HG03108 (cell line): ENCODE data around the gene TBC1D10A.
A peak's percentile ranks its signal among the peaks of the same experiment; 100 is the strongest.

Experiments
- ATAC-seq: cut with Tn5 transposase; IDR thresholded peaks from one replicate; pipeline ENCODE4 v1.9.1; 2021; ENCODE audit warnings: moderate library complexity; ENCODE audit not compliant: unreplicated experiment

Gene TBC1D10A

GRCh38 chr22:30323246-30323645 is 3.5 kb downstream of the TBC1D10A start:
- no peak for ATAC-seq

DNA sequence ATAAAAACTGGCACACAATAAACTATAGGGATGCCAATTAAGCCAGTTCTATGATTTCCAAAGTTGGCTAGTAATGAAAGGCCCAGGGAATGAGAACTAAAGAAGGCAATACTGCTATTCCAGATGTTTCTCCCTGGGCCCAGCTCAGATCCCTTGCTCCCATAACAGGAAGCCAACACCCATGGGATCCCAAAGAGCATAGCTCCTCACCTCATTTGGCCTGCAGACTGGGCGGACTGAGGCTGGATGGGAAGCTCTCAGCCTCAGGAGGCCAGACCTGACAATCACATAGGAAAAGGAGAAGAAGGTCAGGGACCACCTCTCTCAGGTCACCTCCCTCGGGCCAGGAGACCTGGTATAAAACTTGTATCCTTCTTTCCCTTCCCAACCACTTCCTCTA is 5.3 kb downstream of the TBC1D10A start:
- ATAC-seq: no peak

GRCh38 chr22:30320021-30320556 is 6.7 kb downstream of the TBC1D10A start:
- ATAC-seq: no peak

DNA sequence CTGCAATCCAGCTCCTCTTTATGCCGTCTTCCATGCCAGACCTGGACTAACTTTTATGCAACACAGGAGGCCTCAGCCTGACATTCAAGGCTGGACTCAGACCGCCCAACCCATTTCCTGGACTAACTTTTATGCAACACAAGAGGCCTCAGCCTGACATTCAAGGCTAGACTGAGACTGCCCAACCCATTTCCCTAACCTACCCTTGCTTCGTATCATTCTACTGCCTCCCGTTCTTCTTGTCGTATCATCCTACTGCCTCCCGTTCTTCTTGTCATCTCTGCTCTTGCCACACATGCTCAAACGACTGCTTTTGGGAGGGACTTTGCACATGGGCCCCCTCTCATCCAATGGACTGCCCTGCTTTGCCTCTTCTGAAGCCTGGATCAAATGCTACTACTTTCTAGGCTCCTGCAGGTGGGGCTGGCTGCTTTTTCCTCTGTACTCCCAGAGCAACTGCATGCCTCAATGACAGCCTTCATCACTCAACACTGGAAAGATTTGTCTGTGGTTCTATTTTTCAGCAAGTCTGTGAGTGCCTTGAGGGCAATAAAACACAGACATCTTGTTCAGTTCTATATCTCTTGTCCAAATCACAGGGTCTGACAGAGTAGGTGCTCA is 7.8 kb downstream of the TBC1D10A start:
- no peak for ATAC-seq

- no peak for ATAC-seq
Measured at GRCh38 chr22:30317778-30318177, 9.0 kb downstream of the TBC1D10A start.

- ATAC-seq: no peak
Measured at GRCh38 chr22:30315962-30316576, 10.7 kb downstream of the TBC1D10A start.

DNA sequence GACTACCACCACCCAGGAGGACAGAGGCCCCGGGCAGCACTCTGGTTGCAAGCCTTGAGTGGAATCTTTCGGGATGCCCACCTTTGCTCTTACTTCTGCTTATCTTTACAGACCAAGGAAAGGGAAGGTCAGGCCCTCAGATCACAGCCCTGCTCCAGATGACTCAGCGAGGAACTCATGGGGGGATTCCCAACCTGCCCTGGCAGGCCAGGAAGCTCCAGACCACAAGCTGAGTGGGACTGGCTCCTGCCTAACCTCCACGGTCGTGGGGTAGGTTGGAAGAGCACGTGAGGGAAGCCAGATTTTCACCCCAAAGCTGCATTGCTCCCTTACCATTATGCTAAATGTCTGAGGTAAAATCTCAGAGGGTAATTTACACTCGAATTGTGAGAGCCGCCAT is 11.8 kb downstream of the TBC1D10A start:
- no peak for ATAC-seq

- ATAC-seq: no peak
Measured at GRCh38 chr22:30313527-30314363, 13.0 kb downstream of the TBC1D10A start.

- no peak for ATAC-seq
Measured at GRCh38 chr22:30312053-30312452, 14.7 kb downstream of the TBC1D10A start.

DNA sequence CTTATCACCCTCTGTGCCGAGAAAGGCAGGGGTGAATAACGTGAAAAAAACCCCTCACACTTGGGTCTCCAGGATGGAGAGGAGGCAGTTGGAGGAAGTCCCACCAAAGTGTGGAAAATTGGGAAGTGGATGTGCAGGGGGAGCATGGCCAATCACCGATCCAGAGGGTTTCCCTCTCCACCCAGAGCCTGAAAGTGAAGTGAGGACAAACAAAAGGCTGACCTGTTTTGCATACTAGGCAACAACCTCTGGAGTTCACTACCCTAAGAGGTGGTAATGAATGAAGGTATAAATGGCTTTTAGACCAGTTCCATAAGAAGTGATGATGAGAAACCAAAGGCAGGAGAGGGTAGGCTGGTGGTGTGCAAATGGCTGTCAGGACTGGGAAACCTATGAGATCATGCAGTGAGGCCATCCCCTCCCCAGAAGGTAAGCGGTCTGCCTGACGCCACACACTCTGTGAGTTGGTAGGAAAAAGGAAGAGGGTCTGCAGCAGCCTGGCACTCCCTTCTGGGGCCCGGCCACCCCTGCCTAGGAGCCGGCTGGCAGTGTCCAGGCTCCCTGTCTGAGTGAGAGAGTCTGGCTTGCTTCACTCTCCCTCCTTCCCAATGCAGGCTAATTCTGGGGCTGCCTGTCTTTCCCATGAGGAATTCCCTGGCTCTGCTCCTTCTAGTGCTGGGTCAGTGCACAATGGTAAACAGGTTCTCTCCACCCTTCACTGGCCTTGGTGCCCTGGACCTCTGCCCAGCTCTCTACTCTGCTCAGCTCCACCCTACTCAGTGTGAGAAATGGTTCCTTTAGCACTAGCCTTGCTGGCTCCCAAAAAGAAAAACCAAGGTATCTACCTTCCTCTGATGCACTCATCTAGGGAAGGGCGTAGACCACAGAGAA is 15.6 kb downstream of the TBC1D10A start:
- no peak for ATAC-seq

DNA sequence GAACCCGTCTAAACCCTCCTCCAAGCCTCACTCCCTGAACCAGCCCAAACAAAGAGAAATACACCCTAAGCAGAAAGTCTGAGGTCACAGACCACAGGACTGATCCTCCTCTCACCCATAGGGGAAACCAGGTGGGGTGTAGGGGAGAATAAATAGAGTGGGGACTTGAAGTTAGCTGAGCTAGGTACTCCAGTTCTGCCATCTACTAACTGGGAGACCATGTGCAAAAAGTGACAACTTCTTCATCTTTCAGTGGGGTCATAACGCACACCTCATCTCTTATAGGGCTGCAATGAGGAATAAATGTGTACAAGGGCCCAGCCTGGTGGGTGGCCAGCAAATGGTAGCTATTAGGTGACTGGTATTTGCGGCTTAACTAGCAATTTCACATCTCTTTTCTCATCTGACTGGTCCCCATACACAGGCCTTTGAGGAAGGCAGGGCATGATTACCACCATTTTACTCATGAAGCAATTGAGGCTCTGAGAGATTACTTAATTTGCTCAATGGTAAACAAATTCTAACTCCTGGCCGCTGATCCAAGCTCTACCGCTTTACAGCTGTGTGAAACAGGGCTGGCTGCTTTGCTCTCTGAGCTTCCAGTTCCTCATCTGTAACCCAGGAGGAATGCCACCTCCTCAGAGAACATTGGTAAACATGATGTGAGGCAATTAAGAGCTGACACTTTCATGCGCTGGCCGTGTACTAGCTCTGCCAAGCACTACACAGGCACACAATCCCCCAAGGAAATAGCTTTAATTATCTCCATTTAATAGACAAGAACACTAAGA is 16.6 kb downstream of the TBC1D10A start:
- ATAC-seq: no peak

DNA sequence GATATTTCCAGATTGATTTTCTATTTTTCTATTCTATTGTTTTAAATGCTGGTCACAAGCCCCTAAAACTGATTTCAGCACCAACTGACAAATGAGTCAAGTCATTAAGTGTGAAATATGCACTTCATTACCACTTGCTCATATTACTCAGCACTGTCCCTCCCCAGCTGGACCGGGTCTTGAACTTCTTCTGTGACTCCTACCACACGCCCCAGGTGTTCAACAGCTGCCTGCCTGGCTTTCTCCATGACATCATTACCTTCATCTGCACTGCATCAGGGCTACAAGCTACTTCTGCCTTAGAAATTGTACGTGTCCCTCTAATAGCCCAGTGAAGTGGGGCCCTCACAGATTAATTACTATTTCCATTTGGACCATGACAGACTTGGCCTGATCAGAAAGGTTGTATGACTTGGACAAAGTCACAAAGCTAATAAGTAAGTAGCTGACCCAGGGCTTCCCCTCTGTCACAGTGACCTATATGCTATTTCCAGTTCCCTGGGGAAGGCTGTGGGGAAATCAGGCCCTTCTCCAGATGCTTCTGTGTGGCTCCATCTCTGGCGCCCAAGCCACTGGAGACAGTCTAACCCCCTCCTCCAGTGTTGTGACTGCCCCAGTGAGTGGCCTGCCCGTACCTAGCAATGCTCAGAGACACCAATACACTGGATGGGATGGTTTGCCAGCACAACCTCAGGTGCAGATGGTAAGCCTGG is 18.1 kb downstream of the TBC1D10A start:
- peak; percentile 37 for ATAC-seq

DNA sequence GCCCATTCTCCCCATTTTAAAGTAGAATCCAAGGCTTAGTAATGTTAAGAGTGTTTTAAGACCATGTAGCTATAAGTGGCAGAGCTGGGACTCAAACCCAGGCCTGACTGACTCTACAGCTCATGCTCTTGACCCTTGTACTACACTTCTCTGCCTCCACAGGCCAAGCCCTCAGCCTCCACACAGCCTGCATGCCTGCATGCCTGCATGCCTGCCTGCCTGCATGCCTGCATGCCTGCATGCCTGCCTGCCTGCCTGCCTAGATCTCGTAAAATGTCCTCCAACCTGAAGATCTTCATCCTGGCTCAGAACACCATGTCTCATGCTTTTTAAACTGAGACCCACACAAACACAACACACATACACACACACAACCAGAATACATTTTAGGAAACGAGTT is 18.6 kb downstream of the TBC1D10A start:
- no peak for ATAC-seq

DNA sequence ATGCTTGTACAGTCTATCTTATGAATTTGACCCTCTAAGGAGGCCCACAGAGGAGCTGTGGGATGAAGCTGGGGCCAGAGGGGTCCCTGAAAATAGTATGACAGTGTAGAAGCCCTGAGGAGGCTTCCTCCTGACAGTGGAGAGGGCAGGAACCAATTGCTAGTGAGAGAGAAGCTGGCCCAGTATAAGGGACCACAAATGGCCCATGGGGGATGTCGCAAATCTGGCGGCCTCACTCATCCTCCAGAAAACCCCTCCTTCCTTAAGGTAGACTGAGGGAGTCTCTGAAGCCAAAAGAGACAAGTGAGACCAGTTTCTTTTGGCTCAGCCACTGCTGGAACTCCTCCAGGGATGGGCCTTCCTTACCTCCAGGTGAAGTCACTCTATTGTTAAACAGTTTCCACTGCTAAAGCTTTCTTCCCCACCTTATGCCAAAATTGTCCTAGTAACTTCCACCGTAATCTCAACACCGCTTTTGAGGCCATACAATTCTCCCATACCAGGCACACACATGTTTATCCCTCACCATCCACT is 19.6 kb downstream of the TBC1D10A start:
- no peak for ATAC-seq

DNA sequence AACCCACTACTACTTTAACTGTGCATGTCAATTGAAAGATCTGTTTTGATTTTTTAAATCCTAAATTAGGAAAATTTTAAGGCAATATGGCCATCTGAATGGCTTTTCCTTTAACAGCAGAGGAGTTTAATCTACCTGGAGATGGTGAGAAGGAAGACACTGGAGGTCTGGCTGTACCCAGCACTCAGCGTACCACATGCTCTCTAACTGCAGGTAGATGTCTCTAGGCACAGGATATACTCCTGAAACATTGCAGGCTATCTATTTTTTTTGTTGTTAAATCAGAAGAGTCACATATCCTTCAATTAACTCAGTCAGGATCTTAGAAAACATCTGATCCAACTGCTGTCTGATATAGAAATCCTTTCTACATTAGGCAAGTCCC is 20.1 kb downstream of the TBC1D10A start:
- no peak for ATAC-seq

DNA sequence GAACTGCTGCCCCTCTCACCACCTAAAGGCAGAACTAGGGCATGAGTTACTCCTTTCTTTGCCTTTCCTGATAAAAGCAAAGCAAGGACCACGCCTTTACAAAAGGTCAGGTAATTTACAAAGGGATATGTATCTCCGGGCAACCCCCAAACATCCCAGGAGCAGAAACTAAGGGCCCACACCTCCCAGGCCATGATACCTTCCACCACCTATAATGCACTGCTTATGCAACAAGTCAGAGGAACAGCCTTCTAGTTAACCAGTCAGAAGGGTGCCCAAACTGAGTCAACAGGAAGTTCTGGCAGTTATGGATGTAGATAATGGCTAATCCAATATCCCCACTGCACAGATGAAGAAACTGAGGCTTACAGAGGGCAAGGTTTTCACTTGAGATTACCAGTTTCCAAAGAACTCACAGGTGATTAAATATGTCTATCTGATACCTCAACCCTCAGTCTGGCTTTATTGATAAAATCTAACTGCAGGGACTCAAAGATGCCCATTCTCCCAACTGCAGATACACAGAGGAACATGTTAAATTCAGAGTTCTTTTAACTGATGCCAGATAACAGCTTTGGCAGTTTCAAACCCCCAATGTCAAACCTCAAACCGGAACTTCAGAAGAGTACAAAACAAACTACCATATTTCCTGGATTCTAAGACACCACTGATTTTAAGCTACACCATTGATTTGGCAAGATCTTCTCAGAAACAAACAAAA is 20.7 kb downstream of the TBC1D10A start:
- ATAC-seq: no peak

- peak; percentile 43 for ATAC-seq
Measured at GRCh38 chr22:30305519-30305905, 21.2 kb downstream of the TBC1D10A start.

GRCh38 chr22:30304495-30305244 is 22.1 kb downstream of the TBC1D10A start:
- no peak for ATAC-seq
